Measurements from ENCODE around the gene MYO7A. TPM values are rescaled to one million over a fixed set of nuclear protein-coding genes. Genes with fewer than 3 reads are reported as not detected.

MYO7A gene
- total RNA-seq, 2 experiments from 2014 or later: not detected

DNA sequence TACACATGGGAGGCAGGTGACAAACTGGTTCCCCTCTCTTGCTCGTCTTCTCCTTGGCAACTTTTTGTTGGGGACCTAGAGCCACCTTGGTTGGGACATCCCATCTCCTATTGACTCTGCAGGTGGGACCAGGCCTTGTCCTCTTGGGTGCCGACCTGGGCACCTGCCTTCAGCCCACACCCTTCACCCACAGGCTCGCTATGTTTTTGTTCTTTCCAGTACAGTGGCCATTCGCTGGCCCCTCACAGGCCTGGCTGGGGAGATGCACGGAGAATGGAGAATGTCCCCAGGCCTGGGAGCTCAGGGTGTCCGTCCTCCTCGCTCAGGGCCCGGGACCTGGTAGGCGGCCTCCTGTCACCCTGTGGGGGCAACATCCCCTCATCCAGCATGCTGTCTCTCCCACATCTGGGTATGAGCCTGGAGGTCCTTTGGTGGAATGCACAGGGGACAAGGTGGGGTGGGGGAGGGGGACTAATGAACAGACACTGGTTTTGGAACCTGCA, 40.3 kb upstream of the MYO7A start:
- DNase-seq: no peak
- H3K36me3 Mint-ChIP-seq (ENCODE audit: low read depth): no peaks in the 10 kb centered on the region
- intact Hi-C loops (cut with micrococcal nuclease): no loop called here
- peaks cover 13% of the 10 kb centered on the region for H3K4me1 Mint-ChIP-seq (ENCODE audit: low read depth)
- CTCF ChIA-PET: interaction anchor here (2.1 kb wide), 1 partner anchor 40 kb away, joined by 6 read pairs; no protein-coding TSS in a partner anchor
- no peak overlapping the region for H3K4me3 Mint-ChIP-seq
- H3K27ac Mint-ChIP-seq: no peak overlapping the region
- H3K27me3 Mint-ChIP-seq (ENCODE audit: low read depth): no peaks in the 10 kb centered on the region
- H3K9me3 Mint-ChIP-seq: no peaks in the 10 kb centered on the region

DNA sequence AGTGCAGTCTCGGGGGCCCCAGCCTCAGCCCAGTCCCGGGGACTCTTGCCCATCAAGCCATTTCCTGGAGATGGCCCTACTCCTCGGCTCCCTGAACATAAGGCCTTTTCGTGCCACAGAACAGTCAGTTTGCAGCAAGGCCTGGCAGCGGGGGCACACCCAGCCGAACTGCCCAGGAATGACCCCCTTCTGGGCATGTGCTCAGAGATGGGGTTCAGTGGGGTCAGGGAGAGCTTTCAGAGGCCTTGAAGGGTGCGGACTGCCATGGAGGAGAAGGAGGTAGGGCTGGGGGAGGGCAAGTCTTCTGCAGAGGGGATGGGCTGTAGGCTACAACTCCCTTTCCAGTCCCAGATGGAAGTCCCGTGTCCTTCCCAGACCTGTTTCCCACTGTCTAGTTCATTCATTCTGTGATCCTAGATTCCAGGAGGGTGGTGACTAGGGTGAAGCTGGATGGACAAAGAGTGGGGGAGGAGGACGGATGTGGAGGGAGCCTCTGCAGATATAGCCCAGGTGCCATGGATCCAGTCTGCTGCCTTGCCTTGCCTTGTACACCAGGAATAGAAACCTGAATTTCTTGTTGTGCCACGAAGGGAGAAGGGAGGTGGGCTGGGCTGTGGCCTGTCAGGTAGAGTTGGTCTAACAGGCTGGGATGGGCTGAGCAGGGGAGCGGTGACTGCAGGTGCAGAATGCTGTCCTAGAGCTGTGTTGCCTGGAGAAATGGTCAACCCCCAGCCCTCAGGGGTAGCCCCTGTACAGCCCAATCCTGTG, 39.6 kb upstream of the MYO7A start:
- Mint-ChIP-seq H3K9me3 (no peaks in the 10 kb centered on the region), H3K27ac (no peak overlapping the region), H3K36me3 (ENCODE audit: low read depth) (no peaks in the 10 kb centered on the region), H3K4me1 (ENCODE audit: low read depth) (peaks cover 7% of the 10 kb centered on the region), H3K4me3 (no peak overlapping the region), H3K27me3 (ENCODE audit: low read depth) (no peaks in the 10 kb centered on the region)
- CTCF ChIA-PET: interaction anchor here (1.7 to 2.1 kb wide), 2 partner anchors 41 to 43 kb away, joined by 6 to 7 read pairs; no protein-coding TSS in a partner anchor
- intact Hi-C loops (cut with micrococcal nuclease): no loop called here
- no peak for DNase-seq

DNA sequence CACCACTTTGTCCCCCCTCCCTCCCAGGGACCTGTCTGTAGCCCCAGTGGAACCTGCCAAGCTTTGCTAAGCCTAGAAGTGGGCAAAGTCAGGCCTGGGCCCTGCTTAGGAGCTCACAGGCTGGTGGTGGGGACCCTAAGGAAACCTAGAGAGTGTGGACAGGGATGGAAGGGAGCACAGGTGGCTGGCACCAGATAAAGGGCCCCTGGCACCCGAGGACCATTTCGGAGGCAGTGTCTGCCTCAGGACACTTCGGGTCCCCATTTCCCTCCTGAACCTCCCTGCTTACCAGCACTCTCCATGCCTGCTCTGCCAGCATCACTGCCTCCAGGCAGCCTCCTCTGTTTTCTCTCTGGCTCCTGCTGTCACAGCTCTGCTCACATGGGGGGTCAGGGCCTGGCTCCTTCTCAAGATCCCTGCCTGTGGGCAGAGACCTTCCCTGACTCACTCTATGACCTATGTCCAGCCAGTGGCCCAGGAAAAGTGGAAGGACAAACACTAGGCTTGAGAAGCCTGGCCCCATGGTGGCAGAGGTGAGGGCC, 39.0 kb upstream of the MYO7A start:
- peaks cover 5% of the 10 kb centered on the region for H3K4me1 Mint-ChIP-seq (ENCODE audit: low read depth)
- H3K27ac Mint-ChIP-seq: no peak overlapping the region
- intact Hi-C loops (cut with micrococcal nuclease): no loop called here
- CTCF ChIA-PET: interaction anchor here (1.7 to 4.0 kb wide), 3 partner anchors 36 to 44 kb away, joined by 6 to 19 read pairs (median 7); no protein-coding TSS in a partner anchor
- no peaks in the 10 kb centered on the region for H3K9me3 Mint-ChIP-seq
- no peak overlapping the region for H3K4me3 Mint-ChIP-seq
- DNase-seq: no peak
- no peaks in the 10 kb centered on the region for H3K27me3 Mint-ChIP-seq (ENCODE audit: low read depth)
- H3K36me3 Mint-ChIP-seq (ENCODE audit: low read depth): no peaks in the 10 kb centered on the region

DNA sequence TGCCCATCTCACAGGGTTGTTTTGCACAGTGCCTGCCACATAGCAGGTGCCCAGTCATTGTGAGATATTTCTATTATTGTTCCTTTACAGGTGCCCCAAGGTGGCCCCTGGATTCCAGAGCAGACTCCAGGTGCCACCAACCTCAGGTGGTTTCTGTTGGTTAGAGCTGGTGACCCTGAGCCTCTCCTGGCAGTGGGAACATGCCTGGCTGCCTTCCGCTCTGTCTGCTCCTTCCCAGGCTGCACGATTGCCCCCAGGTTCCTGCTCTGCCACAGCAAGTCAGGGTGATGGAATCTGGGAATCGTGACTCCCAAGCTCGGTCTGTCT, 38.0 kb upstream of the MYO7A start:
- peaks cover 5% of the 10 kb centered on the region for H3K4me1 Mint-ChIP-seq (ENCODE audit: low read depth)
- CTCF ChIA-PET: interaction anchor here (1.0 to 4.5 kb wide), 13 partner anchors 9 to 461 kb away, joined by 3 to 81 read pairs (median 18); no protein-coding TSS in a partner anchor
- no peak overlapping the region for H3K27ac Mint-ChIP-seq

DNA sequence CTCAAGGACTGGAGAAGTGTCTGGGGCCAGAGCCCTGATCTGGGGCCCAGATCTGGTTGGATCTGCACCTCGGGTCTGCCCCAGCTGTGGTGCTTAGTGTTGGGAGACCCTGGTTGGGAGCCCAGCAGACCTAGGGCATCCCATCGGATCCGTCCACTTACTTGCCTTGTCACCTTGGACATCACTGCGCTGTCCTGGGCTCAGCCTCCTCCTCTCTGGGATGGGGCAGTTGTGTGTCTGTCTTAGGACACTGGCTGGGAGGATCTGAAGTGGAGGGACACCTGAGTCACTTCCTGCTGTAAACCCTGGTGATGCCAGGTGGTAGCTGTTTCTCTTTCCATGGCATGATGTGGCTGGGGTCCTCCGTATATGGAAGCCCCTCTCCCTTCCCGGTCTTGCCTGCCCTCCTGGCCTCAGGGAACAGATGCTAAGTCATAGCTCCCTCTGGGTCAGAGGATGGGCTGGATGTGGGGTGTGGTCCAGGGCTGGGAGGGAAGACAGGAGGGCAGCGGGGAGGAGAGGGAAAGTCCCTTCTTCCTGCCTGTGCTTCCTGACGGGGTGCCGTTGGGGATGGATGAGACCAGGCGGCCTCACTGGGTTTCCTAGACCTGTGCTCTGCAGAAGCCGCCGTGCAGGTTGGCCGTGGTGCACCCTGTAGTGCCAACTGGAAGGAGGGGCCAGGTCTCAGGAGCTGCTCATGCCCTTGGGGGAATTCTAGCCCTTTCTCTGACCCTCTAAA, 37.5 kb upstream of the MYO7A start:
- Mint-ChIP-seq H3K4me3 (no peak overlapping the region), H3K4me1 (ENCODE audit: low read depth) (peaks cover 5% of the 10 kb centered on the region), H3K27me3 (ENCODE audit: low read depth) (no peaks in the 10 kb centered on the region), H3K36me3 (ENCODE audit: low read depth) (no peaks in the 10 kb centered on the region), H3K9me3 (no peaks in the 10 kb centered on the region), H3K27ac (no peak overlapping the region)
- intact Hi-C loops (cut with micrococcal nuclease): loop anchor here (1.0 kb wide), 5 partner anchors 24 to 369 kb away; partner anchors contain the start of gene CAPN5
- no peak for DNase-seq
- CTCF ChIA-PET: interaction anchor here (0.7 to 4.5 kb wide), 24 partner anchors 9 to 529 kb away, joined by 3 to 81 read pairs (median 6); no protein-coding TSS in a partner anchor

More for the DNA sequence above, 38.0 kb upstream of the MYO7A start:
- H3K4me3 Mint-ChIP-seq: no peak overlapping the region
- DNase-seq: no peak
- intact Hi-C loops (cut with micrococcal nuclease): no loop called here
- no peaks in the 10 kb centered on the region for H3K9me3 Mint-ChIP-seq
- H3K27me3 Mint-ChIP-seq (ENCODE audit: low read depth): no peaks in the 10 kb centered on the region
- H3K36me3 Mint-ChIP-seq (ENCODE audit: low read depth): no peaks in the 10 kb centered on the region

DNA sequence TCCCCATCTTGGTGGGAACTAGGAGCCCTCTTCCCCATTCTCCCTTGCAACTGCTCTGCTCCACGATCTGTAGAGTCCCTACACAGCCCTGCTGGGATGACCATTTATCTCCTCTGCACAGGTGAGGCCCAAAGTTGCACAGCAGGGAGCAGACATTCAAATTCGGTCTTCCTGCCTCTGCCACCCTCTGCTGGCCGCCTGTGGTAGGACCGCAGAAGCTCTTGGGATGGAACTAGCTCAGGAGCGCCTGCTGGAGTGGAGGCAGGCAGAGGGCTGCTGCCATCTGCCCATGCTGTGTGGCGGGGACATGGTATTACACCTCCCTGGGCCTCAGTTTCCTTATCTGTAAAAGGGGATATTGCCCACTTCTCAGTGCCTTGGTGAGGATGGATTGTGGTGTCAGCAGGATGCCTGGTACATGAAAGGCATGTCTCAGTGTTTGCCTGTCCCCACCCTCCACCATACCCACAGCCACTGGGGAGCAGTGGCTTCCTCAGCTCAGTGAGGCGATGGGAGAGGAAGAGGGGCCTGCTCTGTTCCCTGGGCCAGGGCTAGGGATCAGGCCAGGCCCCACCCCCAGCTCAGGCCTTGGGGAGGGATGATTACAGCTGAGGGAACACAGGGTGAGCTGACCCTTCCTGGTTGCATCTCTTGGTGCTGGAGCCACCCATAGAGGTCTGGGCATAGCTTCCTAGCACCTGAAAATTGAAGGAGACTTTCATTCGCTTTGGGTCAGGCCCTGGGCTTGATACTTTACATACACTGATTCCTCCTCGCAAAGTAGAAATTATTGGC, 36.7 kb upstream of the MYO7A start:
- peak; percentile 89 for DNase-seq
- Mint-ChIP-seq H3K4me3 (no peak overlapping the region), H3K27ac (no peak overlapping the region), H3K36me3 (ENCODE audit: low read depth) (no peaks in the 10 kb centered on the region), H3K4me1 (ENCODE audit: low read depth) (peaks cover 5% of the 10 kb centered on the region), H3K27me3 (ENCODE audit: low read depth) (no peaks in the 10 kb centered on the region), H3K9me3 (no peaks in the 10 kb centered on the region)
- intact Hi-C loops (cut with micrococcal nuclease): loop anchor here (1.0 kb wide), 5 partner anchors 25 to 370 kb away; partner anchors contain the start of gene CAPN5
- CTCF ChIA-PET: interaction anchor here (0.5 to 4.5 kb wide), 38 partner anchors 9 to 528 kb away, joined by 3 to 81 read pairs (median 4); no protein-coding TSS in a partner anchor

DNA sequence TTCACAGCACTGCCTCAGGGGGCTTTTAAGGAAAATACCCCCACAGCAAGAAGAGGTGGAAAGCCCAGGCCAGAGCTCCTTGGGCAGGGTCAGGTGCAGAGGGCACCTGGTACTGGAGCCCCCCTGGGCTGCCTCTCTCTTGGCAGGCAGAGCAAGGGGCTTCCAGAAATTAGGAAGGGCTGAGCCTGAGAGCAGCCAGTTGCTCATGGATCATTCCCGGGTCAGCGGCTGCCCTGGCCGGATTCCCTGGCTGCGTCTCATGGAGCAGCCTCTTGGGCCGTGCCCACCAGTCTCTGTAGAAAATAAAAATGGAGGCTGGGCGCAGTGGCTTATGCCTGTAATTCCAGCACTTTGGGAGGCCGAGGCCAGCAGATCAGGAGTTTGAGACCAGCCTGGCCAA, 35.7 kb upstream of the MYO7A start:
- Mint-ChIP-seq H3K4me3 (no peak overlapping the region), H3K9me3 (no peaks in the 10 kb centered on the region), H3K27me3 (ENCODE audit: low read depth) (no peaks in the 10 kb centered on the region), H3K27ac (no peak overlapping the region), H3K36me3 (ENCODE audit: low read depth) (no peaks in the 10 kb centered on the region), H3K4me1 (ENCODE audit: low read depth) (peaks cover 5% of the 10 kb centered on the region)
- intact Hi-C loops (cut with micrococcal nuclease): no loop called here
- CTCF ChIA-PET: interaction anchor here (0.6 to 4.5 kb wide), 20 partner anchors 8 to 375 kb away, joined by 3 to 81 read pairs (median 11); no protein-coding TSS in a partner anchor
- no peak for DNase-seq

DNA sequence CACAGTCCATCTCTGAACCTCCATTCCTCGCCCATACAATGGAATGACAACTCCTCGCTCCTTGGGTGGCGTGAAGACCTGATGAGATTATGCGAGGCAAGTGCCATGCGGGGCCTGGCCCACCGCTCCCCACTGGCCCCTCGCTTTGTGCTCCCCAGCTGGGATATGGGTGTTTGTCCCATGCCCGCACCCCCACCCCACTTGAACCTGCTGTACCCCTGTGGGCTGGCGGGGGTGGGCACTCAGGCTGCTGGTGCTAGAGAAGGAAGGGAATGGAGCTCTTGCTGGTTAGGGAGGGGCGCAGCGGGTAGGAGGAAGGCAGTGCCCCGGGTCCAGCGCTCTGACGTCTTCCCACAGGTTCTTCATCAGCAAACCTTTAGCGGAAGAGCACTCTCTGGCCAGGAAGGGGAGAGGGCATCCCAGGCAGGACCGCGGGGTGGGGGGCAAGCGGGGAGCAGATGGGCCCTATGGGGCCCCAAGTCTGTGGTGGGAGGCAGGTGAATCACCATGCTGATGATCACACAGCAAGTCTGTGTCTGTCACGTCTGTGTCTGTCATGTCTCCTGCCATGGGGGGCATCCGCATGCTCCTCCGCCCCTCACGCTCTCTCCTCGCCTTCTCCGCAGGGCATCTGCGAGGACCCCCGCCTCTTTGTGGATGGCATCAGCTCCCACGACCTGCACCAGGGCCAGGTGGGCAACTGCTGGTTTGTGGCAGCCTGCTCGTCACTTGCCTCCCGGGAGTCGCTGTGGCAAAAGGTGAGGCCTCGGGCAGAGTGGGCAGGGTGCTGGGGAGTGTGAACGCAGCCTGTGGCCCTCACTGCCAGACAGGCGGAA, 34.8 kb upstream of the MYO7A start:
- Mint-ChIP-seq H3K4me1 (ENCODE audit: low read depth) (peaks cover 5% of the 10 kb centered on the region), H3K27ac (no peak overlapping the region), H3K36me3 (ENCODE audit: low read depth) (no peaks in the 10 kb centered on the region), H3K9me3 (no peaks in the 10 kb centered on the region), H3K27me3 (ENCODE audit: low read depth) (no peaks in the 10 kb centered on the region), H3K4me3 (no peak overlapping the region)
- CTCF ChIA-PET: interaction anchor here (1.2 to 4.5 kb wide), 11 partner anchors 11 to 284 kb away, joined by 3 to 81 read pairs (median 19); no protein-coding TSS in a partner anchor
- no peak for DNase-seq
- intact Hi-C loops (cut with micrococcal nuclease): no loop called here

DNA sequence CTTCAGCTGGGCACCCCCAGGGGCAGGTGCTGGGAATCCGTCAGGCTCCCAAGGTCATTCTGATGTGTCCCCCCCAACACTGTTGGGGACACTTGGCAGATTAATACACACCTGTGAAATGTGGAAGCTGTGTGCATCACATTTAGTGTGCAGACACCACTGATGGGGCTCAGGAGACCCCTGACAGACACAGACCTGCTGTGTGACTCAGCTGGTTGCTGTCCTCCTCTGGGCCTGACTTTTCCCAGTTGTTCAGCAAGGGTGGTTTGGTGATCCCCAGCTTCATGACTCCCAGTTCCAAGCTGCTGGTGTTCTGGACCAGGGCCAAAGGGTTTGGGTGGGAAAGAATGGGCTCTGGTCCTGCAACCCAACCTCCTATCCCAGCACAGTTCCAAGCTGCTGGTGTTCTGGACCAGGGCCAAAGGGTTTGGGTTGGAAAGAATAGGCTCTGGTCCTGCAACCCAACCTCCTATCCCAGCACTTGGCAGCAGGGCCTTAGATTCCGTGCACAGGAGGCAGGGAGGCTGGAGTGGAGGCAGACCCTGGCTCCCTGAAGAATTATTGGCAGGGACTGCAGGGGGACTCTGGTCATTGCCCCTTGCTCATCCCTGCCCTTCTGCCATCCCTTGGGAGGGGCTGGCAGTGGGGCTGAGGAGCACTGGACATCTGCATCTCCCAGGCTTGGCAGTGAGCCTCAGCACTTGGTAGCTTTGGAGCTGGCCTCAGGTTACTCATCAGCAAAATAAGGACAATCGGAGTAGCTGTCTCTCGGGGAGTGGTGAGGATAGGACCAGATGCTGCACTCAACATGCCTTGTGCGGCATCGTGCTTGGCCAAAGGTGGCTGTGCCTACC, 33.8 kb upstream of the MYO7A start:
- Mint-ChIP-seq H3K36me3 (ENCODE audit: low read depth) (no peaks in the 10 kb centered on the region), H3K27me3 (ENCODE audit: low read depth) (no peaks in the 10 kb centered on the region), H3K4me3 (no peak overlapping the region), H3K4me1 (ENCODE audit: low read depth) (peaks cover 5% of the 10 kb centered on the region), H3K27ac (no peak overlapping the region), H3K9me3 (no peaks in the 10 kb centered on the region)
- no peak for DNase-seq
- CTCF ChIA-PET: interaction anchor here (1.2 to 4.5 kb wide), 4 partner anchors 10 to 175 kb away, joined by 3 to 81 read pairs (median 29); no protein-coding TSS in a partner anchor
- intact Hi-C loops (cut with micrococcal nuclease): no loop called here

DNA sequence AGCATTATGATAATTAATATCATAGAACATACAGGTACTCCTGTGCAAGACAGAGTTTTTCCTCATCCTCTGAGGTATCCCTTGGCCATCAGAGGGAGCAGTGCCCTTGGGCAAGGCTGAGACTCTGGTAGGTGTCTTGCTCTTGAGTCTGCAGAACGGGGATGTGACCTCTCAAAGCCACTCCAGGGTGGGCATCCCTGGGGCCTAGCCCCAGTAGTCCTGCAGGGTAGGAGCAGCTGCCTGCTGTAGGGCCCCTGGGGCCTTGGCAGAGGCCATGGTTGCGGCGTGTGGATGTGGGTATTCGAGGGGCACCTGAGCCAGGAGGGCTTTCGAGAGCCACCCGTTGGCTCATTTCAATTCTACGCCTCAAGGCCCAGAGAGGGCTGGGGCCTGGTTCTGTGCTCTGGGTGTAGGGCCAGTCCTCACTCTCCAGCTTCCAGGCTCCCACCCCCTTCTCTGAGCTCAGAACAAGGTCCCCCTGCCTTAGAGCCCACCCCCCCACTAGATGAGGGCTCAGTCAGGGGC, 33.1 kb upstream of the MYO7A start:
- Mint-ChIP-seq H3K36me3 (ENCODE audit: low read depth) (no peaks in the 10 kb centered on the region), H3K27me3 (ENCODE audit: low read depth) (no peaks in the 10 kb centered on the region), H3K27ac (no peak overlapping the region), H3K9me3 (no peaks in the 10 kb centered on the region), H3K4me1 (ENCODE audit: low read depth) (peaks cover 5% of the 10 kb centered on the region), H3K4me3 (no peak overlapping the region)
- intact Hi-C loops (cut with micrococcal nuclease): no loop called here
- no peak for DNase-seq
- CTCF ChIA-PET: interaction anchor here (1.3 kb wide), 1 partner anchor 13 kb away, joined by 3 read pairs; no protein-coding TSS in a partner anchor

All from activated naive CD4-positive, alpha-beta T cell treated with anti-CD3 and anti-CD28 coated beads for 36 hours (primary cell).